Large intestine (tissue), 3 donors: ENCODE measurements around the gene EHD1. TPM values are rescaled to one million over a fixed set of nuclear protein-coding genes. Genes with fewer than 3 reads are reported as not detected.
A peak's percentile ranks its signal among the peaks of the same experiment; 100 is the strongest.

Source experiments
- DNase-seq, 2 donors: peaks; one replicate each; pipeline versions ENCODE4 v3.0.0 to v3.0.0-alpha.2; 2013
- H3K27ac ChIP-seq: one replicate; pipeline ENCODE4 v1.5.1; 2013; ENCODE audit warnings: low read length
- H3K27me3 ChIP-seq: 2 replicates; pipeline ENCODE4 v1.6.1; 2013; ENCODE audit warnings: low read length; ENCODE audit not compliant: control insufficient read depth, insufficient read depth
- H3K36me3 ChIP-seq: 2 replicates; pipeline ENCODE4 v1.6.1; 2013; ENCODE audit warnings: low read length; ENCODE audit not compliant: control insufficient read depth, insufficient read depth
- H3K4me1 ChIP-seq: one replicate; pipeline ENCODE4 v1.6.1; 2013; ENCODE audit warnings: low read length; ENCODE audit not compliant: control insufficient read depth, insufficient read depth
- H3K4me3 ChIP-seq: one replicate; pipeline ENCODE4 v1.5.1; 2013; ENCODE audit warnings: low read length
- H3K9me3 ChIP-seq: one replicate; pipeline ENCODE4 v1.6.1; 2013; ENCODE audit warnings: mild to moderate bottlenecking, low read depth, low read length, moderate library complexity; ENCODE audit not compliant: control insufficient read depth
- WGBS: methylation state at CpG from one replicate; pipeline ENCODE4 v1.1.5; 2013; ENCODE audit warnings: low lambda C conversion rate; ENCODE audit not compliant: insufficient coverage; 5-methylcytosine and 5-hydroxymethylcytosine counted together
- polyA plus RNA-seq: library from polyadenylated mRNA; unstranded; fragments of 120-200 nt; gene quantifications from one replicate; pipeline ENCODE4 v1.2.1, GENCODE V29; 2013

The EHD1 gene
- polyA plus RNA-seq, 1 donor: 94.8 TPM

- Histone ChIP-seq H3K4me1 (peaks cover 67% of the 10 kb centered on the region), H3K36me3 (peaks cover 41% of the 10 kb centered on the region), H3K27ac (peak overlapping the region; percentile 76), H3K27me3 (no peaks in the 10 kb centered on the region), H3K9me3 (no peaks in the 10 kb centered on the region), H3K4me3 (peak overlapping the region; percentile 92)
- no CpG with 5 or more reads among the region's 29 CpGs for WGBS
- DNase-seq: no peak
These were observed 3.8 kb downstream of the EHD1 start for GRCh38 chr11:64874308-64875240.

- peaks cover 77% of the 10 kb centered on the region for H3K4me1 ChIP-seq
- H3K4me3 ChIP-seq: peak overlapping the region; percentile 19
- no peaks in the 10 kb centered on the region for H3K9me3 ChIP-seq
- peak overlapping the region; percentile 78 for H3K27ac ChIP-seq
- no peaks in the 10 kb centered on the region for H3K27me3 ChIP-seq
- H3K36me3 ChIP-seq: peaks cover 55% of the 10 kb centered on the region
- DNase-seq: peak; percentile 80 to 93
- no CpG with 5 or more reads among the region's 8 CpGs for WGBS
These were observed 5.5 kb downstream of the EHD1 start for GRCh38 chr11:64872790-64873488.

GRCh38 chr11:64871492-64871891, 6.9 kb downstream of the EHD1 start:
- DNase-seq: no peak

GRCh38 chr11:64870893-64871466, 7.4 kb downstream of the EHD1 start:
- H3K36me3 ChIP-seq: peaks cover 58% of the 10 kb centered on the region
- DNase-seq: peak in 1 of 2 donors; percentile 52
- H3K27ac ChIP-seq: peak overlapping the region; percentile 78
- no peaks in the 10 kb centered on the region for H3K9me3 ChIP-seq
- peaks cover 72% of the 10 kb centered on the region for H3K4me1 ChIP-seq
- no peaks in the 10 kb centered on the region for H3K27me3 ChIP-seq
- H3K4me3 ChIP-seq: peak overlapping the region; percentile 16
- no CpG with 5 or more reads among the region's 20 CpGs for WGBS

More at GRCh38 chr11:64871492-64871891, 6.9 kb downstream of the EHD1 start:
- H3K4me3 ChIP-seq: no peak overlapping the region
- no peaks in the 10 kb centered on the region for H3K27me3 ChIP-seq
- no CpG with 5 or more reads among the region's 3 CpGs for WGBS
- peaks cover 57% of the 10 kb centered on the region for H3K36me3 ChIP-seq
- H3K9me3 ChIP-seq: no peaks in the 10 kb centered on the region
- H3K27ac ChIP-seq: peak overlapping the region; percentile 78
- H3K4me1 ChIP-seq: peaks cover 73% of the 10 kb centered on the region

- peaks cover 61% of the 10 kb centered on the region for H3K36me3 ChIP-seq
- DNase-seq: peak; percentile 81 to 87
- peak overlapping the region; percentile 78 for H3K27ac ChIP-seq
- peaks cover 75% of the 10 kb centered on the region for H3K4me1 ChIP-seq
- no peaks in the 10 kb centered on the region for H3K9me3 ChIP-seq
- H3K27me3 ChIP-seq: no peaks in the 10 kb centered on the region
- WGBS: no CpG with 5 or more reads among the region's 19 CpGs
- peak overlapping the region; percentile 16 for H3K4me3 ChIP-seq
These were observed 8.1 kb downstream of the EHD1 start for GRCh38 chr11:64870176-64870892.

- no peaks in the 10 kb centered on the region for H3K27me3 ChIP-seq
- H3K36me3 ChIP-seq: peaks cover 56% of the 10 kb centered on the region
- no peaks in the 10 kb centered on the region for H3K9me3 ChIP-seq
- no peak for DNase-seq
- peak overlapping the region; percentile 10 for H3K4me3 ChIP-seq
- H3K4me1 ChIP-seq: peaks cover 77% of the 10 kb centered on the region
- peak overlapping the region; percentile 78 for H3K27ac ChIP-seq
- no CpG with 5 or more reads among the region's 9 CpGs for WGBS
These were observed 8.7 kb downstream of the EHD1 start for GRCh38 chr11:64869571-64870175.

GRCh38 chr11:64868904-64869570, 9.4 kb downstream of the EHD1 start:
- Histone ChIP-seq H3K36me3 (peaks cover 51% of the 10 kb centered on the region), H3K4me1 (peaks cover 78% of the 10 kb centered on the region), H3K4me3 (no peak overlapping the region), H3K9me3 (no peaks in the 10 kb centered on the region), H3K27ac (peak overlapping the region; percentile 78), H3K27me3 (no peaks in the 10 kb centered on the region)
- DNase-seq: peak in 1 of 2 donors; percentile 46
- no CpG with 5 or more reads among the region's 21 CpGs for WGBS

GRCh38 chr11:64867748-64868462, 10.5 kb downstream of the EHD1 start:
- H3K9me3 ChIP-seq: no peaks in the 10 kb centered on the region
- no peaks in the 10 kb centered on the region for H3K27me3 ChIP-seq
- WGBS: 100% methylated on average over 1 of the region's 28 CpGs
- H3K4me1 ChIP-seq: peaks cover 83% of the 10 kb centered on the region
- peaks cover 44% of the 10 kb centered on the region for H3K36me3 ChIP-seq
- H3K27ac ChIP-seq: no peak overlapping the region
- H3K4me3 ChIP-seq: no peak overlapping the region
- DNase-seq: no peak

GRCh38 chr11:64866173-64866491, 12.3 kb downstream of the EHD1 start:
- 100% methylated on average over 1 of the region's 4 CpGs for WGBS
- no peak overlapping the region for H3K4me3 ChIP-seq
- peaks cover 75% of the 10 kb centered on the region for H3K4me1 ChIP-seq

More at GRCh38 chr11:64866173-64866491, 12.3 kb downstream of the EHD1 start:
- no peak for DNase-seq
- no peaks in the 10 kb centered on the region for H3K9me3 ChIP-seq
- H3K27ac ChIP-seq: peak overlapping the region; percentile 93
- H3K36me3 ChIP-seq: peaks cover 35% of the 10 kb centered on the region
- no peaks in the 10 kb centered on the region for H3K27me3 ChIP-seq
